ENCODE measurements around the gene TMEM128.

DNA sequence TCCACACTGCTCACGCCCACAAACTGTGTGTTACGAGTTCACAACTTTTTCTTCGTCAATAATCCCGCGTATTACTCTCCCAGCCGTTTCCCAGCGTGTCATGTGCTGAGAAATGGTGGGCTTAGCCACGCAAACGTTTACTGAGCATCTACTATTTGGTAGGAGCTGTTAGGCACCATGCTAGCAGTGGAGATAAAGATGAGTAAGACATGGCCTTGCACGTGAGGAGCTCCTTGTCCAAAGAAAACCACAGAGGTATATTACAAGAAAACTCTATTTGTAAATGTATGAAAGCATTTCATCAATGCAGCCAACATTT is 821 bp upstream of the TMEM128 start:
- no peak for TF ChIP-seq EP300 (IDR thresholded peaks at IDR 0.05; ENCODE audit: low read depth in 2 of 2, low read length in 2 of 2)
- TF ChIP-seq EP300 (CRISPR knock-in tag; IDR thresholded peaks at IDR 0.05; ENCODE audit: borderline replicate concordance) = no peak
- TF ChIP-seq GABPA (IDR thresholded peaks at IDR 0.05; ENCODE audit: low read depth, low read length) = no peak
- TF ChIP-seq GABPA (CRISPR knock-in tag; IDR thresholded peaks at IDR 0.05; ENCODE audit: low read depth) = no peak
- no peak for TF ChIP-seq EZH2 (conservative IDR thresholded peaks at IDR 0.05; ENCODE audit: low read depth, low read length)
- TF ChIP-seq, protein P1, sequence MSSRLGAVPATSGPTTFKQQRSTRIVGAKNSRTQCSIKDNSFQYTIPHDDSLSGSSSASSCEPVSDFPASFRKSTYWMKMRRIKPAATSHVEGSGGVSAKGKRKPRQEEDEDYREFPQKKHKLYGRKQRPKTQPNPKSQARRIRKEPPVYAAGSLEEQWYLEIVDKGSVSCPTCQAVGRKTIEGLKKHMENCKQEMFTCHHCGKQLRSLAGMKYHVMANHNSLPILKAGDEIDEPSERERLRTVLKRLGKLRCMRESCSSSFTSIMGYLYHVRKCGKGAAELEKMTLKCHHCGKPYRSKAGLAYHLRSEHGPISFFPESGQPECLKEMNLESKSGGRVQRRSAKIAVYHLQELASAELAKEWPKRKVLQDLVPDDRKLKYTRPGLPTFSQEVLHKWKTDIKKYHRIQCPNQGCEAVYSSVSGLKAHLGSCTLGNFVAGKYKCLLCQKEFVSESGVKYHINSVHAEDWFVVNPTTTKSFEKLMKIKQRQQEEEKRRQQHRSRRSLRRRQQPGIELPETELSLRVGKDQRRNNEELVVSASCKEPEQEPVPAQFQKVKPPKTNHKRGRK (CRISPR knock-in tag; IDR thresholded peaks at IDR 0.05) = no peak
- TF ChIP-seq ZNF704 (CRISPR knock-in tag; IDR thresholded peaks at IDR 0.05; ENCODE audit: borderline replicate concordance) = no peak
- TF ChIP-seq, protein P2, sequence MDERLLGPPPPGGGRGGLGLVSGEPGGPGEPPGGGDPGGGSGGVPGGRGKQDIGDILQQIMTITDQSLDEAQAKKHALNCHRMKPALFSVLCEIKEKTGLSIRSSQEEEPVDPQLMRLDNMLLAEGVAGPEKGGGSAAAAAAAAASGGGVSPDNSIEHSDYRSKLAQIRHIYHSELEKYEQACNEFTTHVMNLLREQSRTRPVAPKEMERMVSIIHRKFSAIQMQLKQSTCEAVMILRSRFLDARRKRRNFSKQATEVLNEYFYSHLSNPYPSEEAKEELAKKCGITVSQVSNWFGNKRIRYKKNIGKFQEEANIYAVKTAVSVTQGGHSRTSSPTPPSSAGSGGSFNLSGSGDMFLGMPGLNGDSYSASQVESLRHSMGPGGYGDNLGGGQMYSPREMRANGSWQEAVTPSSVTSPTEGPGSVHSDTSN (CRISPR knock-in tag; IDR thresholded peaks at IDR 0.05) = no peak
- no peak for TF ChIP-seq UBTF (CRISPR knock-in tag; IDR thresholded peaks at IDR 0.05)
- no peak for TF ChIP-seq ZBTB1 (CRISPR knock-in tag; IDR thresholded peaks at IDR 0.05; ENCODE audit: borderline replicate concordance)
- no peak for TF ChIP-seq ZNF225 (CRISPR knock-in tag; IDR thresholded peaks at IDR 0.05)
- no peak for TF ChIP-seq ZNF430 (CRISPR knock-in tag; IDR thresholded peaks at IDR 0.05)
- TF ChIP-seq KAT7 (CRISPR knock-in tag; IDR thresholded peaks at IDR 0.05; ENCODE audit: borderline replicate concordance) = no peak
- TF ChIP-seq MTF2 (CRISPR knock-in tag; IDR thresholded peaks at IDR 0.05; ENCODE audit: borderline replicate concordance) = no peak

Measured in HepG2 (cell line).